AG09309 (cell line): ENCODE results near the gene TRIM63.

Source experiments
- DNase-seq: peaks from one replicate; pipeline ENCODE4 v3.0.0-alpha.2; 2010; ENCODE audit warnings: low read depth
- H3K4me3 ChIP-seq: 2 replicates; pipeline ENCODE4 v1.5.1; 2011; ENCODE audit warnings: mild to moderate bottlenecking, low read depth, low read length, moderate library complexity; ENCODE audit not compliant: control insufficient read depth
- TF ChIP-seq, protein P1 (sequence below): IDR thresholded peaks from 2 replicates; pipeline ENCODE4 v1.5.1; 2011; ENCODE audit warnings: mild to moderate bottlenecking, low read depth, low read length, inconsistent platforms; ENCODE audit not compliant: insufficient read depth, control insufficient read depth; ENCODE audit errors: missing control alignments

The TRIM63 gene

DNA sequence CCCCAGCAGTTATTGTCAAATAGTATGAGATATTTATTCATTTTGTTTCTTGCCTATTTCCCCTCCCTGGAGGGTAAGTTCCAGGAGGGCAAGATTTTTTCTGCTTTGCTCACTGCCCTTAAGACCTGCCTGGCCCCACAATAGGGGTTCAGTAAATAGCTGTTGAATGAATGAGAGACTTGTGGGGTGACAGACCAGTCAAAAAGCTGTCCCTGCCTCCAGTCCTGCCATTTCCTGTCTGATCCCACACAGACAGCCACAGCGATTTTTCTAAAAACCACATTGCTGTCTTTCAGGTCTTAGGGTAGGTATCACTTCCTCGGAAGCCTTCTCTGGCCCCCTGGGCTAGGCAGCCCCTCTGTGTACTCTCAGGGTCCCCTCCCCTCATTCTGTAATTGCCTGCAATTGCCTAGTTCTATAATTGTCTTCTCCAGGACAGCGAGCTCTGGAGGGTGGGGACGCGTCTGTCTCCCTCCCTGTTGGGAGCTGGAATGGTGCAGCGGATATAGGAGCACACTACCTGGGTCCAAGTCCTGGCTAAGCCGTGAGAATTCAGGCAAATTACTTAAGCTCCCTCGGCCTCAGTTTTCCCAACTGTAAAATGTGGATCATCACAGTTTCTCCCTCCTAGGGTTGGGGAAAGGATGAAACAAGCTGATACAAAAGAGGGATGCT lies 47.7 kb downstream of the TRIM63 start:
- TF ChIP-seq, protein P1, sequence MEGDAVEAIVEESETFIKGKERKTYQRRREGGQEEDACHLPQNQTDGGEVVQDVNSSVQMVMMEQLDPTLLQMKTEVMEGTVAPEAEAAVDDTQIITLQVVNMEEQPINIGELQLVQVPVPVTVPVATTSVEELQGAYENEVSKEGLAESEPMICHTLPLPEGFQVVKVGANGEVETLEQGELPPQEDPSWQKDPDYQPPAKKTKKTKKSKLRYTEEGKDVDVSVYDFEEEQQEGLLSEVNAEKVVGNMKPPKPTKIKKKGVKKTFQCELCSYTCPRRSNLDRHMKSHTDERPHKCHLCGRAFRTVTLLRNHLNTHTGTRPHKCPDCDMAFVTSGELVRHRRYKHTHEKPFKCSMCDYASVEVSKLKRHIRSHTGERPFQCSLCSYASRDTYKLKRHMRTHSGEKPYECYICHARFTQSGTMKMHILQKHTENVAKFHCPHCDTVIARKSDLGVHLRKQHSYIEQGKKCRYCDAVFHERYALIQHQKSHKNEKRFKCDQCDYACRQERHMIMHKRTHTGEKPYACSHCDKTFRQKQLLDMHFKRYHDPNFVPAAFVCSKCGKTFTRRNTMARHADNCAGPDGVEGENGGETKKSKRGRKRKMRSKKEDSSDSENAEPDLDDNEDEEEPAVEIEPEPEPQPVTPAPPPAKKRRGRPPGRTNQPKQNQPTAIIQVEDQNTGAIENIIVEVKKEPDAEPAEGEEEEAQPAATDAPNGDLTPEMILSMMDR = no peak
- DNase-seq = no peak
- no peak overlapping the region for H3K4me3 ChIP-seq

DNA sequence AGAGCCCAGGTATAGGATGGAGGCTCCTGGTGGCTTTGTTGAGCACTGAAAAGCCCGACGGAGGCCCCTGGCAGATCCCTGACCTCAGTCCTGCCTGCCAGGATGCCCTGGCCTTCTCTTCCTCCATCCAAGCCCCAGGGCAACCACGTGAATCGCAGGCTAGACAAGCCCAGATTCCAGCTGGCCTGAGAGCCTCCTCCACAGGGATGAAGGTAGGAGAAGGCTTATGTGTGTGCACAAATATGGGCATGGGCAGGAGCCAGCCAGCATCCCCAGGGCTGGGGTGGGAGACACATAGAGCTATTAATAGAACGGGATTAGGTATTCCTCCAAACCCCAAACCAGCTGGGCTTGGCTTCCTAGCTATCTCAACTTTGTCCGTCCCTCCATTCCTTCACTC lies 49.8 kb downstream of the TRIM63 start:
- TF ChIP-seq, protein P1 = no peak
- no peak overlapping the region for H3K4me3 ChIP-seq

DNA sequence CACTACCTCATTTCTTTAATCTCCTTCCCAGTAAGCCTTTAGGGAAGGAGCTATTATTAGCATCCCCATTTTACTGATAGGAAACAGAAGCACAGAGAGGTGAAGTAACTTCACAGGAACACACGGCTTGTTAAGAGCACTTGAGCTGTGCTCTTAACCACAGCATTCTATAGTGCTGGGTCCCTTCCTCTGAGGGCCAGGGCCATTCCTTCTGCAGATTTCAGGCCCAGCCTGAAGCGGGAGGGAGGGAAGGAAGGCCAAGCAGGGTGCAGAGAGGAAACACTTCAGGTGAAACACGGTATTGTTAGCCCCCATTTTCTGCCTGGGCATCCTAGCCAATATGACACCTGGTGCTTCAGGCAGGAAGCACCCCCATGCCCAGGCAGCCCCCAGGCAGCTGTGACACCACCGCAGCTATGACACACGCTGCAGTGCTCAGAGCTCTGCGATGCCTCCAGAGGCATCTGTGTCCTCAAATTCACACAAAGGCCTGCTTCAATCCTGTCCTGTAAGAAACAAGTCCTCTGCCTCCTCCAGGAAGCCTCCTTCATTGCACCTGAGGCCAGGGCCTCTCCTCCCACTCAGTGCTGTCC lies 50.4 kb downstream of the TRIM63 start:
- TF ChIP-seq, protein P1 = no peak
- no peak for DNase-seq

More for the DNA sequence above, 49.8 kb downstream of the TRIM63 start:
- DNase-seq = no peak

DNA sequence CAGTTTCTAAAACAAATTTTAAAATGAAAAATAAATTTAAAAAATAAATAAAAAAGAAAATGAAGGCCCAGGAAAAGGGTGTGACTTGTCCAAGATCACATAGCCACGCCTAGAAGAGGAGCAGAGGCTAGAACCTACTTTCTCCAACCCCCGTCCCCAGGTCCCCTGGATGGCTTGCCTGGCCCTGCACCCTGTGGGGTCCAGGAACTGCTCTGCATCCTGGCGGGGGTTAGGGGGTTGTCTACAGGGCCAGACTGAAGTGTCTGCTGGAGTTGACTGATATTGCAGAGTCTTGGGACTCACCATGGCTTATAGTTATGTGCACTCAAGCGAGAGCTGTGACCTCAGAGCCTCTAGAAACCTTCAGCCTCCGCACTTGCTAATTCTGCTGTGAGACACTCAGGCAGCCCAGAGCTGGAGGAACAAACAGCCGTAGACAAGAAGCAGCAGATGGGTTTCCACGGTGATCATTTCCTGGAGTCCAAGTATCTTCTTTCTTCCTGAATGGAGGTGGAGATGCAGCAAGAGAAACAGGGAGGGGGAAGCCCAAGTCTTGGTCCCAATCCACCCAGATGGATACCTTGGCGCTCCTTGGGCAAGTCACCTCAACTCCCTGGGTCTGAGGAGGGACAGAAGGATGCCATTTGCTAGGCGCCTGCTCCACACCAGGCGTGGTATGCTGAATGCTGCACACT lies 51.0 kb downstream of the TRIM63 start:
- no peak overlapping the region for H3K4me3 ChIP-seq
- no peak for DNase-seq
- TF ChIP-seq, protein P1 = no peak

More for the DNA sequence above, 50.4 kb downstream of the TRIM63 start:
- no peak overlapping the region for H3K4me3 ChIP-seq

DNA sequence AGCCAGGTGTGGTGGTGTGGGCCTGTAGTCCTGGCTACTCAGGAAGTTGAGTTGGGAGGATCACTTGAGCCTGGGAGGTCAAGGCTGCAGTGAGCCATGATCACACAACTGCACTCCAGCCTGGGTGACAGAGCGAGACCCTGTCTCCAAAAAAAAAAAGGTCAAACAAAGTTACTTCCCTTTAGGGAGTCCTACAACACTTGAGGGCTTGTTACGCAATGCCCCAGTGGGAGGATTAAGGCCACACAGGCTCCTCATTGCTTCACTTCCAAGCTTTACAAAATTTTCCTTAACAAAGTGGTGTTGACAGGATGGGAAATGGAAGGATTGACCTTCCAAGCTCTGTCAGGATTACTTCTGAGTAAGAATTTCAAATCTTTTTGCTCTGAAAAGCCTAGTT lies 52.1 kb downstream of the TRIM63 start:
- DNase-seq = peak; percentile 59
- TF ChIP-seq, protein P1 = no peak
- H3K4me3 ChIP-seq = no peak overlapping the region

DNA sequence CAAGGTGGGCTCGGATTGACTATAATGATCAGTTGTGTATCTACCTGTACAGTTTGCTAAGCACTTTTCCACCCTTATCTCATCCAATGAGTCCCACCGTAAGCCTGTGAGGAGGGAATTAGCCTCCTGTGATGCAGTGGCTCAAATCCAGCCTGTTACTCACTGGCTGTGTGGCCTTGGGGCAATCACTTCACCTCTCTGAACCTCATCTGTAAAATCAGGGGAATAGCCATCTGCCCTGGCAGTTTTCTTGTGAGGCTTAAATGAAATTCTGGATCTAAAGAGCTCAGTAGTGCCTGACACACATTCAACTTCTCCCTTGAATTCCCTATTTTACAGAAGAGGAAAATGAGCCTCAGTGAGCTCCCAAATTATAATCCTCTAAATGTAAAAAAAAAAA lies 53.3 kb downstream of the TRIM63 start:
- TF ChIP-seq, protein P1 = no peak
- no peak for DNase-seq
- H3K4me3 ChIP-seq = no peak overlapping the region
